ENCODE measurements around the gene ASB16. TPM values are rescaled to one million over a fixed set of nuclear protein-coding genes. Genes with fewer than 3 reads are reported as not detected.

Gene ASB16
- total RNA-seq, 4 donors from 2014 or later: not detected

DNA sequence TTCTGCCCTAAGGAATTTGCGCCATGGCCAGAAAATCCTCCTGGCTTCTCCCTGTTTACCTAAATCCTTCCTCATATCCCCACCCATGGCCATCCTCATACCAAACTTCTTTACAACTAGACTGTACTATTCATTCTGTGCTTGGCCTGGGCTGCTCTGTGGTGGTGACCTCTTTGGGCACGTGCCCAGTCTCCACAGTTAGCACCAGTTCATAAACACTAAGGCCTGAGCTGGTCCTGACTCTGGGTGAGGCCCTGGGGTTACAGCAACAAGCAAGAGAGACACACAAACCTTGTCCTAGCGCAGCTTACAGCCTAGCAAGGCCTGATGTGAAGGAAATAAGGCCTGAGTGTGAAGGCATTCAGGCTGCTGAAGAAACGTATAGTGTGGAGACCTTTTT, 32.3 kb downstream of the ASB16 start:
- TF ChIP-seq, protein P1, sequence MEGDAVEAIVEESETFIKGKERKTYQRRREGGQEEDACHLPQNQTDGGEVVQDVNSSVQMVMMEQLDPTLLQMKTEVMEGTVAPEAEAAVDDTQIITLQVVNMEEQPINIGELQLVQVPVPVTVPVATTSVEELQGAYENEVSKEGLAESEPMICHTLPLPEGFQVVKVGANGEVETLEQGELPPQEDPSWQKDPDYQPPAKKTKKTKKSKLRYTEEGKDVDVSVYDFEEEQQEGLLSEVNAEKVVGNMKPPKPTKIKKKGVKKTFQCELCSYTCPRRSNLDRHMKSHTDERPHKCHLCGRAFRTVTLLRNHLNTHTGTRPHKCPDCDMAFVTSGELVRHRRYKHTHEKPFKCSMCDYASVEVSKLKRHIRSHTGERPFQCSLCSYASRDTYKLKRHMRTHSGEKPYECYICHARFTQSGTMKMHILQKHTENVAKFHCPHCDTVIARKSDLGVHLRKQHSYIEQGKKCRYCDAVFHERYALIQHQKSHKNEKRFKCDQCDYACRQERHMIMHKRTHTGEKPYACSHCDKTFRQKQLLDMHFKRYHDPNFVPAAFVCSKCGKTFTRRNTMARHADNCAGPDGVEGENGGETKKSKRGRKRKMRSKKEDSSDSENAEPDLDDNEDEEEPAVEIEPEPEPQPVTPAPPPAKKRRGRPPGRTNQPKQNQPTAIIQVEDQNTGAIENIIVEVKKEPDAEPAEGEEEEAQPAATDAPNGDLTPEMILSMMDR (IDR thresholded peaks at IDR 0.05; ENCODE audit: low read depth): no peak

- TF ChIP-seq, protein P1 (IDR thresholded peaks at IDR 0.05; ENCODE audit: low read depth): no peak
These were observed 33.4 kb downstream of the ASB16 start for GRCh38 chr17:44203731-44204440.

DNA sequence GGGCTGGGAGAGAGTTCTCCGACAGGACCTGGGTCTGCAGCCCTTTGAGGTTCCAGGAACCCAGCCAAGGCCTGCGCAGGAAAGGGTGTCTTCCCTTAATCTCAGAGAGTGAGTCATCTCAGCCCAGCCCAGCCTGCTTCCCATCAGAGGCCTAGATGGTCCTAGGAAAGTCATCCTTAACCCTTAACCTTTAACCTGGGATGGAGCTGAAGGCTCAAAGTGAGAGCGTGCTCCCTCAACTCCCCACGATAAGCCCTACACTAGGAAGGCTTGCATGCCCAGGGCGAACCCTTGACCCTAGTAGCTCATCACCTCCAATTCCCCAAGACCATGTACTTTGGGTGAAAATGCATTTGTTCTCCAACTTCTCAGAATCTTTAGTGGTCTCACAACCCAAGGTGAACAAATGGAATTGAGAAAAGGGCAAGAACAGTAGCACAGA, 34.0 kb downstream of the ASB16 start:
- TF ChIP-seq, protein P1 (IDR thresholded peaks at IDR 0.05; ENCODE audit: low read depth): no peak

DNA sequence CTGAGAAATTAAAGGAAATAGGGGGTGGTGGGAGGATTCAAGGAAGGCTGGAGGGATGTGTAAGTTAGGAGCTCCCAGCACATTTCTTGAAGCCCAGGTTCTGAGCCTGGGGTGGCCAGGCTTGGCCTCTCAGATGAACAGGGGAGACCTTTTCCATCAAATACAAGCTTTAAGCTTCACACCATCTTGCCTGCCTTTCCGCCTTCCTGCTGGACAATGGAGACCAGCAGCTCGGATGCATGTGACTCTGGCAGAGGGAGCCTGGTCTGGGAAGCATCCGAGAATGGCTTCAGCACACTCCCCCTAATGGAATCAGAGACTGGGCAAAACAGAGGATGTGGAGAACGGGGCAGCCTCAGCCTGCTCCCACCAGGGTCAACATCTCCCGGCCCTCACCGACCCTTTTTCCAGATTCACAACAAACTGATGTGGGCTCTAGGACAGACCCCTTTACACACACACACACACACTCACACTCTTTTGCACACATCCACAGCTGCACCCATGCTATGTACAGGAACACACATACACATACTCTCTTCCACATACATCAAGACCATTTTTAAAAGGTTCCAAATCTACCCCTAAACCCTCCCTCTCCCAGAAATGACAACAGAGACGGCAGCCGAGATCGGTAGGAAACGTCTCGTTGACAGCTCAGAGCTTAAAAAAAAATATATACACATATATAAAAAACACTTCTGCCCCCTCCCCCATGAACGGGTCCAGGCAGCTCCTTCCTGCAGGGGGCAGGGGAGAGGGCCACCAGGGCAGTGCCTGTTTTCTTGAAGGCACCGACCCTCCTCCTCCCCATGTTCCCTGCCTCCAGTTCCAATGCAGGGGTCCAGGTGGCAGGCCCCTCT, 35.7 kb downstream of the ASB16 start:
- TF ChIP-seq, protein P1 (IDR thresholded peaks at IDR 0.05; ENCODE audit: low read depth): no peak

GRCh38 chr17:44206825-44207155, 36.3 kb downstream of the ASB16 start:
- TF ChIP-seq, protein P1 (IDR thresholded peaks at IDR 0.05; ENCODE audit: low read depth): no peak

- TF ChIP-seq, protein P1 (IDR thresholded peaks at IDR 0.05; ENCODE audit: low read depth): no peak
These were observed 36.8 kb downstream of the ASB16 start for GRCh38 chr17:44207319-44207718.

DNA sequence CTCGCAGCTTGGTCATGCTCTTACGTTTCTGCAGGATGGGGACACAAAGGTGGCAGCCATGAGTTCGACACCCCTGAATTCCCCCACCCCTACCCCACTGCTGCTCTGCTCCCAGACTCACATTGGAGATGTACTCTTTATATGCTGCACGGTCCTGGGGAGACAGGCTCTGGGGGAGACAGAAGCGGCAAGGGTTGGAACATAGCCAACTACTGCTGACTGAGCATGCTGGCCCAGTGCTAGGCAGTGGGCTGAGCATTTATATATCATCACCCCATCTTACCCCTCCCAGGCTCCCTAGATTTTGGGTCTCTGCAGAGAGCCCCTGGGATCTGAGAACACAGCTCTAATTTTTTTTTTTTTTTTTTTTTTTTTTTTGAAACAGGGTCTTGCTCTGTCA, 37.2 kb downstream of the ASB16 start:
- TF ChIP-seq, protein P1 (IDR thresholded peaks at IDR 0.05; ENCODE audit: low read depth): no peak
